ENCODE data around the gene METTL8. TPM values are rescaled to one million over a fixed set of nuclear protein-coding genes. Genes with fewer than 3 reads are reported as not detected.

The METTL8 gene
- total and polyA plus RNA-seq, 2 of the 13 experiments (the other 11 are each of a cell fraction or from before 2014, with no cell fraction given) = 18.6 to 68.2 TPM

- TF ChIP-seq GMEB1 (CRISPR knock-in tag; IDR thresholded peaks at IDR 0.05; ENCODE audit: borderline replicate concordance) (no peak), ZBTB38 (CRISPR knock-in tag; IDR thresholded peaks at IDR 0.05) (0 out of 2 replicates have a peak, but pooled peaks have one; percentile 24), ZNF331 (CRISPR knock-in tag; IDR thresholded peaks at IDR 0.05) (peak; percentile 45; the same call in 1 of the 2 replicates), POLR2G (IDR thresholded peaks at IDR 0.05; ENCODE audit: low read depth, low read length) (no peak), ZNF546 (CRISPR knock-in tag; conservative IDR thresholded peaks at IDR 0.05) (no peak), GTF3A (CRISPR knock-in tag; conservative IDR thresholded peaks at IDR 0.05) (no peak), ZNF772 (CRISPR knock-in tag; IDR thresholded peaks at IDR 0.05) (no peak), ZNF430 (CRISPR knock-in tag; IDR thresholded peaks at IDR 0.05) (no peak), NFKBIZ (CRISPR knock-in tag; IDR thresholded peaks at IDR 0.05) (no peak), ELF4 (CRISPR knock-in tag; IDR thresholded peaks at IDR 0.05; ENCODE audit: borderline replicate concordance) (no peak), MTF2 (CRISPR knock-in tag; IDR thresholded peaks at IDR 0.05; ENCODE audit: borderline replicate concordance) (no peak), ONECUT2 (CRISPR knock-in tag; IDR thresholded peaks at IDR 0.05) (no peak), BCL3 (CRISPR knock-in tag; IDR thresholded peaks at IDR 0.05) (no peak), ZNF577 (CRISPR knock-in tag; IDR thresholded peaks at IDR 0.05; ENCODE audit: borderline replicate concordance, low read depth) (no peak), IKZF1 (IDR thresholded peaks at IDR 0.05) (no peak), PRMT3 (CRISPR knock-in tag; IDR thresholded peaks at IDR 0.05; ENCODE audit: borderline replicate concordance, low read depth) (no peak), TOE1 (CRISPR knock-in tag; IDR thresholded peaks at IDR 0.05) (no peak), ZNF704 (CRISPR knock-in tag; IDR thresholded peaks at IDR 0.05; ENCODE audit: borderline replicate concordance) (no peak), CSRNP2 (CRISPR knock-in tag; conservative IDR thresholded peaks at IDR 0.05; ENCODE audit: low read depth) (no peak), ZNF275 (CRISPR knock-in tag; IDR thresholded peaks at IDR 0.05; ENCODE audit: borderline replicate concordance) (no peak), EZH2 (conservative IDR thresholded peaks at IDR 0.05; ENCODE audit: low read depth, low read length) (no peak), ZFY (CRISPR knock-in tag; IDR thresholded peaks at IDR 0.05) (no peak), BORCS8-MEF2B (CRISPR knock-in tag; IDR thresholded peaks at IDR 0.05) (0 out of 2 replicates have a peak, but pooled peaks have one; percentile 35)
These were observed 17.5 kb downstream of the METTL8 start (continued) for GRCh38 chr2:171416009-171416926.

Data from HepG2 (cell line).